Fibroblast of skin of abdomen (primary cell): Measurements from ENCODE around the gene TMEM273.
A peak's percentile ranks its signal among the peaks of the same experiment; 100 is the strongest.

ENCODE experiments used
- DNase-seq: peaks from one replicate; pipeline ENCODE4 v3.0.0-alpha.2; 2013

TMEM273 gene

GRCh38 chr10:49162761-49163310 lies 25.4 kb downstream of the TMEM273 start:
- no peak for DNase-seq

- no peak for DNase-seq
These were observed 26.1 kb downstream of the TMEM273 start for GRCh38 chr10:49162063-49162462.

GRCh38 chr10:49161411-49161997 lies 26.7 kb downstream of the TMEM273 start:
- peak; percentile 65 for DNase-seq

GRCh38 chr10:49160814-49161213 lies 27.4 kb downstream of the TMEM273 start:
- no peak for DNase-seq

GRCh38 chr10:49160110-49160509 lies 28.1 kb downstream of the TMEM273 start:
- DNase-seq, result no peak

GRCh38 chr10:49158915-49159314 lies 29.3 kb downstream of the TMEM273 start:
- no peak for DNase-seq

GRCh38 chr10:49158404-49158803 lies 29.8 kb downstream of the TMEM273 start:
- no peak for DNase-seq

- DNase-seq, result no peak
These were observed 31.0 kb downstream of the TMEM273 start for GRCh38 chr10:49157229-49157628.

- no peak for DNase-seq
These were observed 33.5 kb downstream of the TMEM273 start for GRCh38 chr10:49154641-49155040.

GRCh38 chr10:49153971-49154370 lies 34.2 kb downstream of the TMEM273 start:
- DNase-seq, result peak; percentile 71

- no peak for DNase-seq
These were observed 35.1 kb downstream of the TMEM273 start for GRCh38 chr10:49153115-49153514.

- DNase-seq, result no peak
These were observed 35.5 kb downstream of the TMEM273 start for GRCh38 chr10:49152663-49153062.

- DNase-seq, result no peak
These were observed 36.2 kb downstream of the TMEM273 start for GRCh38 chr10:49152037-49152436.

GRCh38 chr10:49151481-49151880 lies 36.7 kb downstream of the TMEM273 start:
- no peak for DNase-seq

GRCh38 chr10:49151025-49151445 lies 37.2 kb downstream of the TMEM273 start:
- no peak for DNase-seq

GRCh38 chr10:49150426-49150825 lies 37.8 kb downstream of the TMEM273 start:
- no peak for DNase-seq

- DNase-seq, result no peak
These were observed 38.3 kb downstream of the TMEM273 start for GRCh38 chr10:49149881-49150280.

- DNase-seq, result peak; percentile 61
These were observed 44.0 kb downstream of the TMEM273 start for GRCh38 chr10:49144058-49144720.

GRCh38 chr10:49143249-49143648 lies 44.9 kb downstream of the TMEM273 start:
- no peak for DNase-seq

- no peak for DNase-seq
These were observed 46.5 kb downstream of the TMEM273 start for GRCh38 chr10:49141541-49142332.

- peak; percentile 54 for DNase-seq
These were observed 47.6 kb downstream of the TMEM273 start for GRCh38 chr10:49140304-49141177.

- DNase-seq, result peak; percentile 96
These were observed 48.4 kb downstream of the TMEM273 start for GRCh38 chr10:49139846-49140195.
